ENCODE measurements around the gene CCDC178. TPM values are rescaled to one million over a fixed set of nuclear protein-coding genes. Genes with fewer than 3 reads are reported as not detected.

The CCDC178 gene
- total RNA-seq, 4 donors from 2014 or later, result 0.78 to 8.7 (median 2.2) TPM

DNA sequence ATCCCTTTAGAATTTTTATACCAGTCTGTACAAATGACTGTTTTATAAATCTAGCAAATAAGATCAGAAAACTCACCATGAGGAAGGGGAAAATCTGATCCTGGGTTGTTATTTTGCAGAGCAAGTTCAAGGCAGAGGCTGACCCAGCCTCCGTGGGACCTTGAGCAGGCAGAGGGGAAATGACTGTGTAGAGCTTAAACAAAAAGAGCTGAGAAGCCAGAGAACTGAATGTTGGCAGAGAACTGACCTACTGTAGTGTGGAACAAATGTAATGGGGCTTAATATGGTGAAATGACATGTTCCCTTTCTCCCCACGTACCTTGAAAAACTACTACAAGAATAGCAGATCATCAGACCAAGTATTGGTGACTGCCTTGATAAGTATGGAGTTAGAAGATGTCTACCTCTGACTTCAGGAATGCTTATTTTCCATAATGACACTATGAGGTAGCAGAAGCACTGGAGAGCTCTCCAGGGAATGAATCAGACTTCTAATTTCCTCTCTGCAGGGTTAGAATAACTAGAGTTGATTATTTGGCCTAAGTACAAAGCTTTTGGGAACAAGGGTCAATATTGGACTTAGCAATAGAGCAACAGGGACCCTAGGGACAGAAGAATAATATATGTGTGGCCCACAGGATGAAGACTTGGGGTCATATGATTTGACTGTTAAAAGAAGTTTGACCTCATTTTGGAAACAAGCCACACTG lies 304.4 kb downstream of the CCDC178 start:
- 24 to 42% methylated on average over 2 of the region's 2 CpGs for WGBS, 2 donors
- H3K4me3 ChIP-seq, result no peak overlapping the region
- H3K4me1 ChIP-seq, result no peaks in the 10 kb centered on the region
- peak in 1 of 2 donors; percentile 36 for TF ChIP-seq EP300 (IDR thresholded peaks at IDR 0.05)
- no peak for TF ChIP-seq POLR2A (IDR thresholded peaks at IDR 0.05)
- peak overlapping the region in 1 of 4 donors; percentile 7 for H3K27ac ChIP-seq
- H3K9me3 ChIP-seq, result peaks cover 0 to 15% (median 0%) of the 10 kb centered on the region in 4 donors
- no peak for DNase-seq (ENCODE audit: low spot score in 2 of 2)
- no peaks in the 10 kb centered on the region for H3K27me3 ChIP-seq
- H3K36me3 ChIP-seq, result no peaks in the 10 kb centered on the region

- Histone ChIP-seq H3K4me3 (no peak overlapping the region), H3K4me1 (no peaks in the 10 kb centered on the region), H3K27ac (peak overlapping the region in 1 of 4 donors; percentile 2), H3K27me3 (no peaks in the 10 kb centered on the region), H3K9me3 (no peaks in the 10 kb centered on the region), H3K36me3 (no peaks in the 10 kb centered on the region)
- TF ChIP-seq POLR2A (IDR thresholded peaks at IDR 0.05) (no peak), EP300 (IDR thresholded peaks at IDR 0.05) (no peak)
- WGBS, 2 donors, result 69 to 72% methylated on average over 2 of the region's 2 CpGs
- DNase-seq (ENCODE audit: low spot score in 2 of 2), result no peak
Measured at GRCh38 chr18:33132657-33133056, 307.9 kb downstream of the CCDC178 start.

DNA sequence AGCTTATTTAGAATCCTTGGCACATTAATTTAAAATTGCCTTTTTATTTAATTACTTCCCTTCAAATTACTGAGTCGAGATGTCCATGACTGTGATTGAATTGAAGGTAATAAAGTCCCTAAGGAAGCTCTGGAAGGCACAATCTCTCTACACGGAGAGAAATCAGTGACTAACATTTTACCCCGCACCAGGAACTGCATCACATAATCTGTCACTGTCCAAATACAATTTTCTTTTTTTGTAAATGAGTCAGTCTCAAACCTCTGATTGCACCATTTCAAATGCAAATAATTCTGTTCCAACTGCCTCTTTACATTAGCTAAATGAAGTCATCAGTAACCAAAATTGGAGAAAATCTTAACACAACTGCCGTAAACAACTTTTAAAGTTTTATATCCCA lies 311.9 kb downstream of the CCDC178 start:
- DNase-seq (ENCODE audit: low spot score in 2 of 2), result no peak
- no peak for TF ChIP-seq CTCF (IDR thresholded peaks at IDR 0.05)
- TF ChIP-seq POLR2A (IDR thresholded peaks at IDR 0.05), result no peak
- TF ChIP-seq EP300 (IDR thresholded peaks at IDR 0.05), result no peak
- 77 to 83% methylated on average over 4 of the region's 4 CpGs for WGBS, 2 donors
- Histone ChIP-seq H3K4me3 (no peak overlapping the region), H3K4me1 (no peaks in the 10 kb centered on the region), H3K27me3 (no peaks in the 10 kb centered on the region), H3K9me3 (no peaks in the 10 kb centered on the region), H3K36me3 (no peaks in the 10 kb centered on the region), H3K27ac (no peak overlapping the region)

GRCh38 chr18:33123862-33124518 lies 316.5 kb downstream of the CCDC178 start:
- H3K4me3 ChIP-seq, result no peak overlapping the region
- 61 to 65% methylated on average over 7 of the region's 7 CpGs for WGBS, 2 donors
- peaks cover 0 to 3% (median 0%) of the 10 kb centered on the region in 4 donors for H3K9me3 ChIP-seq
- no peak overlapping the region for H3K27ac ChIP-seq
- no peaks in the 10 kb centered on the region for H3K36me3 ChIP-seq
- TF ChIP-seq EP300 (IDR thresholded peaks at IDR 0.05), result no peak
- TF ChIP-seq POLR2A (IDR thresholded peaks at IDR 0.05), result no peak
- H3K27me3 ChIP-seq, result no peaks in the 10 kb centered on the region
- no peaks in the 10 kb centered on the region for H3K4me1 ChIP-seq
- no peak for DNase-seq (ENCODE audit: low spot score in 2 of 2)

DNA sequence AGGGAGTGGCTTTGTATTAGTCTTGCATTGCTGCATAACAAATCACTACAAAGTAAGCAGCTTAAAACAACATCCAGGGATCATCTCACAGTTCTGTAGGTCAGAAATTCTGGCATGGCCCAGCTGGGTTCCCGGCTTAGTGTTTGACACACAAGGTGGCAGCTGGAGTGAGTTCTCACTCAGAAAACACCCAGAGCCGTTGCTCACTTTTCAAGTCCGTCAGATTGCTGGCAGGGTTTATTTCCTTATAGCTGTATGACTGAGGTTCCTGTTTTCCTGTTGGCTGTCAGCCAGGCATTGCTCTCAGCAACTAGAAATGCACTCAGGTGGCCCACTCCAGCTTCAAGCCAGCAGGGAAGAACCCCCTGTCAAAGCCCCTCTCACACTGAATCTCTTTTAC lies 324.1 kb downstream of the CCDC178 start:
- Histone ChIP-seq H3K27ac (no peak overlapping the region), H3K27me3 (no peaks in the 10 kb centered on the region), H3K9me3 (peaks cover 0 to 7% (median 0%) of the 10 kb centered on the region in 4 donors), H3K4me3 (no peak overlapping the region), H3K36me3 (no peaks in the 10 kb centered on the region), H3K4me1 (no peaks in the 10 kb centered on the region)
- TF ChIP-seq POLR2A (IDR thresholded peaks at IDR 0.05), result no peak
- TF ChIP-seq CTCF (IDR thresholded peaks at IDR 0.05), result no peak
- TF ChIP-seq EP300 (IDR thresholded peaks at IDR 0.05), result no peak
- 28 to 35% methylated on average over 3 of the region's 3 CpGs for WGBS, 2 donors
- no peak for DNase-seq (ENCODE audit: low spot score in 2 of 2)

- DNase-seq (ENCODE audit: low spot score in 2 of 2), result no peak
- no peaks in the 10 kb centered on the region for H3K36me3 ChIP-seq
- TF ChIP-seq POLR2A (IDR thresholded peaks at IDR 0.05), result no peak
- TF ChIP-seq EP300 (IDR thresholded peaks at IDR 0.05), result no peak
- no peak for TF ChIP-seq CTCF (IDR thresholded peaks at IDR 0.05)
- WGBS, 2 donors, result 71 to 75% methylated on average over 1 of the region's 1 CpG
- no peaks in the 10 kb centered on the region for H3K4me1 ChIP-seq
- no peak overlapping the region for H3K4me3 ChIP-seq
- peaks cover 0 to 7% (median 0%) of the 10 kb centered on the region in 4 donors for H3K9me3 ChIP-seq
- H3K27me3 ChIP-seq, result no peaks in the 10 kb centered on the region
- H3K27ac ChIP-seq, result no peak overlapping the region
Measured at GRCh38 chr18:33115917-33116316, 324.6 kb downstream of the CCDC178 start.
